ENCODE data around the gene MAP3K5. TPM values are rescaled to one million over a fixed set of nuclear protein-coding genes. Genes with fewer than 3 reads are reported as not detected.
A peak's percentile ranks its signal among the peaks of the same experiment; 100 is the strongest.

Gene MAP3K5
- polyA plus RNA-seq, 4 donors: 5.4 to 7.3 (median 6.7) TPM

DNA sequence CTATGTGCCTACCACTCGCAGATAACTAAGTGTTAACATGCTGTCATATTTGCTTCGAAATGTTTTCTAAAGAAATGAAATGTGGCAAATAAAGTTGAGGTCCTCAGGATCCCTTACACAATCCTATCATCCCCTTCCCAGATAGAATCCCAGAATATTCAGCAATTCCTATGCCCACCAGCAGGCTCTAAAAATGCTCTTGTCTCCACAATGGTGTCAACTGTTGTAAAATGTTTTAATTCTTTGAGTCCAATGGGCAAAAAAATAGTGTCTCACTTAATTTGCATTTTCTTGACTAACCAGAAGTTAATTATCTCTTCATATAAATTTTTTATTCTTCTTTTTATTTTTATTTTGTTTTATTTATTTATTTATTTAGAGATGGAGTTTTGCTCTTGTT, 138.2 kb downstream of the MAP3K5 start:
- DNase-seq (ENCODE audit: low read depth in 4 of 4, low spot score in 2 of 4): no peak

DNA sequence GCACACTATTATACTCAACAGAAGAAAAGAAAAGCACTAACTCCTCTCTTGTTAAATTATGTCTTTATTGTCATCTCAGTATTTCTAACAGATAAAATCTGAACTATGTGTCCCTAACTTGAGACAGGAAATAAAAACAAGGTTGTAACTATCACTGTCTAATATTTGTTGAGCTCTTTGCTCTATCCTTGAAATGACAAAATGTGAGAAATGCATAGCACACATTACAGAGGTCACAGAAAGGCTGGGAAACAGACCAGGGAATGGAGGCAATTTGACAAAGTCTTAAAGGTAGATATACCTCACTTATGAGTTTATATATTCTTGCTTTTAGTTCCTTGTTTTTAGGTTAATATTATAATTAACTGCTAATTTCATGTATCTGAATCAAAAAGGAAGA, 139.6 kb downstream of the MAP3K5 start:
- no peak for DNase-seq (ENCODE audit: low read depth in 4 of 4, low spot score in 2 of 4)

- no peak for DNase-seq (ENCODE audit: low read depth in 4 of 4, low spot score in 2 of 4)
Observed at GRCh38 chr6:136651982-136652381, 140.3 kb downstream of the MAP3K5 start.

GRCh38 chr6:136647363-136647852, 144.9 kb downstream of the MAP3K5 start:
- no peak for DNase-seq (ENCODE audit: low read depth in 4 of 4, low spot score in 2 of 4)

DNA sequence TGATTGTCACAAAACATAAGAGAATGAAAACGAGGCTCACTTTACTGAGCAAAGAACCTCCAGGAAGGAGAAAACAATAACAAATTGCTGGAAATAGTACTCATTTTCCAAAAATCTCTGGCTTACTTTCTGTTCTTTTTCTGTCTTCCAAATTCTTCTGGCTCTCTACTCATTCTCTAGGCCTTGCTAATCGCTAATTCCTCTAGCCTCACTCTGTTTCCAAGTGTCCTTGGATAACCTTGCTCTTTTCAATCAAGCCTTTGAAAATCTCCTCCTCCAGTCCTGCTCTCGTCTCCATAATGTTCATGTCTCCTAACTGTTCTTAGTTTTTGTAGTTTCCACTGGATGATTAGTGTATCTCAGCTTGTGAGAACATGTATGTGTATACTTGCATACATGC, 145.9 kb downstream of the MAP3K5 start:
- DNase-seq (ENCODE audit: low read depth in 4 of 4, low spot score in 2 of 4): no peak

- DNase-seq (ENCODE audit: low read depth in 4 of 4, low spot score in 2 of 4): no peak
Observed at GRCh38 chr6:136644597-136644952, 147.7 kb downstream of the MAP3K5 start.

GRCh38 chr6:136643850-136644596, 148.3 kb downstream of the MAP3K5 start:
- DNase-seq (ENCODE audit: low read depth in 4 of 4, low spot score in 2 of 4): peak; percentile 58 to 84 (median 66)

DNA sequence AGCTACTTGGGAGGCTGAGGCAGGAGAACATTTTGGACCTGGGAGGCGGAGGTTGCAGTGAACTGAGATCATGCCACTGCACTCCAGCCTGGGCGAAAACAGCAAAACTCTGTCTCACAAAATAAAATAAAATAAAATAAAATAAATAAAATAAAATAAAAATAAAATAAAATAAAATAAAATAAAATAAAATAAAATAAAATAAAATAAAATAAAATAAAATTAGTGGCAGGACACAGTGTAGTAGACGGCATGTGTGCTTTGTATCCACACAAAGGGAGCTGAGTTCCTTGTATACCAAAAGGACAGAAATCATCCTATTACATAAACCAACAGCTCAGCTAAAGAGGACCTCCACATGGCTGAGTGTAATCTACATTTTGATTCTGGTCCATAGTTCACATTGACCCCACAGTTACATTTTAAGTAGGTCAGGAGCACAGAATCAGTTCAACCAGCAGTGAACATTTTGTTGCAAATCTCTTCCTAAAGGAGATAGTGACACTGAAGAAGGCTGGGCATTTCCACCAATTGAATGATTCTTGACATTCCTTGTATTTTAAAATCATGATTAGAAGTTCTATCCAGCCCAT, 150.3 kb downstream of the MAP3K5 start:
- no peak for DNase-seq (ENCODE audit: low read depth in 4 of 4, low spot score in 2 of 4)

DNA sequence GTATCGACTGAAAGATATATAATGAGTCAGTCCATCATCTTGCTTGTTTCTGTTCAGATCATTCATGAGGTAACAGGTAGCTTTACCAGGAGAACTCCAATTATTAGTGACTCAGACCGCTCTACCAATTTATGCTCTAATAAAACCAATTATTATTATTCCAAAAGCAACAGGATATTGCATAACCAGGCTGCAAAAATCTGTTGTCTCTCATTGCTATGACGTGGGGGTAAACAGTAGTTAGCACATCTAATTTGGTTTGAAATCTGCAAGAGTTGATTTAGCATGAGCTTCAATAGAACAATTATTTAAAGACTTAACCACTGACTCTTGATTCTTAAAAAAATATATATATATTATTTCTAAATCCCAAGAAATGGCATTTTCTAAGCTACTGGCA, 151.1 kb downstream of the MAP3K5 start:
- DNase-seq (ENCODE audit: low read depth in 4 of 4, low spot score in 2 of 4): no peak

DNA sequence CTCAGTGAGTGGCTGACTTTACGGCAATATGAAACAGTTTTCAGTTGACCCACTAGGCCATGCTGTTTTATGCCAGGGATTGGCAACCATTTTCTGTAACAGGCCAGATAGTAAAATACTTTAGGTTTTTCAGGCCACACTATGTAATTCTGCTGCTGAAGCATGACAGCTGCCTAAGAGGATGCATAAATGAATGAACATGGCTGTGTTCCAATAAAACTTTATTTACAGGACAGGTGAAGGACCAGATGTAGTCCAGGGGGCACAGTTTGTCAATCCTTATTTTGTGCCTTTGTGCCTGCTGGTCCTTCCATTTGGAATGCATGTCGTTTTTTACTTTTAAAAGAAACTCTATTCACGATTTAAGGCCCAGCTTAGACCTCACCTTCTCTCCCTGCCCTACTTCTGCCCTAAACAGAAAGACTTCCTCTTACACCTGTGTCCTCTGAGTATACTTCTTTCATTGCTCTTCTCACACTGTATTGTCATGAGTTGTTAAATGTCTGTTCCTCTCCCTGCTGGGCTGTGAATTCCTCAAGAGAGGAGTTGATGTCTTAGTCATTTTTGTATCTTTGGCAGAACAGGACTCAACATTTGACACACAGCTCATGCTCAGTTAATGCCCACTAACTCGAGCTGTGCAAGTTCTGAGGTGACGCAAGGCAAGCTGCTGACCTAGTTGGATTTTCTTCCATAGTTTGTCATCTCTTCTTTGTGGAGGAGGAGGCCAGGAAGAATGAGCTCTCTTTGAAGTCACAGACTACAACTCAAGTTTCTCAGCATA, 152.0 kb downstream of the MAP3K5 start:
- DNase-seq (ENCODE audit: low read depth in 4 of 4, low spot score in 2 of 4): no peak

- no peak for DNase-seq (ENCODE audit: low read depth in 4 of 4, low spot score in 2 of 4)
Observed at GRCh38 chr6:136639702-136640101, 152.6 kb downstream of the MAP3K5 start.

DNA sequence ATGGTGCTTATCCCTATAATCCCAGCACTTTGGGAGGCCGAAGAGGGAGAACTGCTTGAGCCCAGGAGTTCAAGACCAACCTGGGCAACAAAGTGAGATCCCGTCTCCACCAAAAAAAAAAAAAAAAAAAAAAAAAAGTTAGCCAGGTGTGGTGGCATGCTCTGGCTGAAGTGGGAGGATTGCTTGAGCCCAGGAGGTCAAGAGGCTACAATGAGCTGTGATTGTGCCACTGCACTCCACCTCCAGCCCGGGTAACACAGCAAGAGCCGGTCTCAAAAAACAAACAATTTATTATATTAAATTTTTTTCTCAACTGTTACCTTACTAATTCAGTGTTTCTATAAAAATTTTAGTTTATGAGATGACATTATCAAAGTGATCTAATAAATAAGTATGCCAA, 156.7 kb downstream of the MAP3K5 start:
- no peak for DNase-seq (ENCODE audit: low read depth in 4 of 4, low spot score in 2 of 4)

- no peak for DNase-seq (ENCODE audit: low read depth in 4 of 4, low spot score in 2 of 4)
Observed at GRCh38 chr6:136633355-136633754, 158.9 kb downstream of the MAP3K5 start.

GRCh38 chr6:136628996-136629395, 163.3 kb downstream of the MAP3K5 start:
- no peak for DNase-seq (ENCODE audit: low read depth in 4 of 4, low spot score in 2 of 4)

DNA sequence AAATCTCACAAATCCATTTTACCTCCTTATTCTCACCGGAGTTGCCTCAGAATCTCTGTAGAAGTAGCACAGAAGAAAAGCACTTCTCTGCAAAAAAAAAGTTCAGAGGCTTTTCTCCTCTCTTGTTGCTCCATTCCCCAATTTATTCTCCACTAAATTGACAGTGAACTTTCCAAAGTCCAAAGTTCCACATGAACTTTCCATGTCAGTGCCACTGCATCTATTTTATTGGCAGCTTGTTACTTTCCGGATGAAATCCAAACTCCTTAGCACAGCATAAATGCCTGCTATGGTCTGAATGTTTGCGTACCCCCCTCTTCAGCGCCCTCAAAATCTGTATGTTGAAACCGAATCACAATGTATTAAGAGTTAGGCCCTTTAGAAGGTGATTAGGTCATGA, 165.1 kb downstream of the MAP3K5 start:
- no peak for DNase-seq (ENCODE audit: low read depth in 4 of 4, low spot score in 2 of 4)

DNA sequence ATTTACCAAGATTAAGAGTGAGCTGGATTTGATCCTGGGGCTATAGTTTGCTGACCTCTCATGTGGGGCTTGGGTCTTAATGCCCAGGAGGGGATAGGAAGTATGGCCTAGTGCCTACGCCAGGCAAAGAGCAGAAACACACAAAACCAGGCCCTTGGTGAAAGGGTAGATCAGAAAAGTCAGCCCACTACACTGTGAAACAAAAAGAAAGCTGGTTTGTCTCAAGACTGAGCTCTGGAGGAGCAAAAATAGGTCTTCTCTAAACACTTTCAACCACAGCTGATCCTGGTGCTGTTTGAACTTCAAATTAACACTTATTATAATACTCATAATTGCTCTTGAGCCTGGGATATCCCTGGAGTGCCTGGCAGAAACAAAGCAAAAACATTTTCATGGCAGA, 167.0 kb downstream of the MAP3K5 start:
- no peak for DNase-seq (ENCODE audit: low read depth in 4 of 4, low spot score in 2 of 4)

- DNase-seq (ENCODE audit: low read depth in 4 of 4, low spot score in 2 of 4): no peak
Observed at GRCh38 chr6:136624347-136624746, 167.9 kb downstream of the MAP3K5 start.

DNA sequence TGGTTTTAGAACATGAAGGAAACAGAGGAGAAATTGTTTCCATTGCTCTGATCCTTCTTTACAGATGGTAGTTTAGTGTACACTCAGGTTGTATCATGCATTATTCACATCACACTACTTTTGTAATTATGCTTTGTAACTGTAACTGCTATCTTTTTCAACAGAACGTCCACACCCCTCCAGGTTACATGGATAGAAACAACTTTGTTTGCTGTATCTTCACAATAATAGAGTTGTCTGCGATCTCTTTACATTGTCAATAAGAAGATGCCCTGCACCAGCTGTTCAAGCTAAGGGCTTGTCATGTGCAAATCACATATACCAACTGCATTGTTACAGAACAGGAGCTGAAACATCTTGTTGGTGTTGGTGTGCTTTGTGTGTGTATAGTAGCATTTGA, 174.2 kb downstream of the MAP3K5 start:
- DNase-seq (ENCODE audit: low read depth in 4 of 4, low spot score in 2 of 4): no peak

DNA sequence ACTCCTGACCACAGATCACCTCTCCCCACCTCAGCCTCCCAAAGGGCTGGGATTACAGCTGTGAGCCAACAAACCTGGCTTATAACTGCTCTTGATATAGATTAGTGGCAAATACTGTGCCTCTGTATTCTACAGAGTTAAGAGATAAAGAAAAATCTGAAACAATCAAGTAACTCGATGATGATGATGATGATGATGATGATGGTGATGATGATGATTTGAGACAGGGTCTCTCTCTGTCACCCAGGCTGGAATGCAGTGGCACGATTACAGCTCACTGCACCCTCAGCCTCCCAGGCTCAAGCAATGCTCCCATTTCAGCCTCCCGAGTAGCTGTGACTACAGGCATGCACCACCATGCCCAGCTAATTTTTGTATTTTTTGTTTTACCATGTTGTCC, 175.8 kb downstream of the MAP3K5 start:
- DNase-seq (ENCODE audit: low read depth in 4 of 4, low spot score in 2 of 4): no peak

GRCh38 chr6:136614994-136615393, 177.3 kb downstream of the MAP3K5 start:
- DNase-seq (ENCODE audit: low read depth in 4 of 4, low spot score in 2 of 4): no peak

DNA sequence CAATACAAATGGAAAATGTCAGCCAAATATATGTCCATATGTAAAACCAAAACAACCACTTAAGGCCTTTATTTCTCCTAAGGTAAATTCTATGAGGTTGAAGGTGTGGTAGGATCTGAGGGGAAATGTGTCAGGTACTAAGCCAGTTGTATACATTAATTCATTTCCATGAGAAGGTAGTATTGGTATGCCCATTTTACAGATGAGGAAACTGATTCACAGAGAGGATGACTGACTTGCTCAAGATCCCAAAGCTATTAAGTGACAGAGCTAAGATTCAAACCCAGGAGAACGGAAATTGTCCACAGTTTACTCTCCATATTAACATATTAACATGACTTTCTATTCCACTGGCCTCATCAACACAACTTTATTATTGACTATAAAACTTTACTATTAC, 177.9 kb downstream of the MAP3K5 start:
- no peak for DNase-seq (ENCODE audit: low read depth in 4 of 4, low spot score in 2 of 4)

- no peak for DNase-seq (ENCODE audit: low read depth in 4 of 4, low spot score in 2 of 4)
Observed at GRCh38 chr6:136613477-136613876, 178.8 kb downstream of the MAP3K5 start.
